GM19035 (cell line): Measurements from ENCODE around the gene FXR2.
"Not testable (repeated sequence)": the region's sequence is repeated elsewhere in the genome, so short reads cannot be mapped to it uniquely, and the experiment has no call there.

Experiments used
- ATAC-seq: cut with Tn5 transposase; IDR thresholded peaks from one replicate; pipeline ENCODE4 v1.9.1; 2021; ENCODE audit not compliant: unreplicated experiment

The FXR2 gene

DNA sequence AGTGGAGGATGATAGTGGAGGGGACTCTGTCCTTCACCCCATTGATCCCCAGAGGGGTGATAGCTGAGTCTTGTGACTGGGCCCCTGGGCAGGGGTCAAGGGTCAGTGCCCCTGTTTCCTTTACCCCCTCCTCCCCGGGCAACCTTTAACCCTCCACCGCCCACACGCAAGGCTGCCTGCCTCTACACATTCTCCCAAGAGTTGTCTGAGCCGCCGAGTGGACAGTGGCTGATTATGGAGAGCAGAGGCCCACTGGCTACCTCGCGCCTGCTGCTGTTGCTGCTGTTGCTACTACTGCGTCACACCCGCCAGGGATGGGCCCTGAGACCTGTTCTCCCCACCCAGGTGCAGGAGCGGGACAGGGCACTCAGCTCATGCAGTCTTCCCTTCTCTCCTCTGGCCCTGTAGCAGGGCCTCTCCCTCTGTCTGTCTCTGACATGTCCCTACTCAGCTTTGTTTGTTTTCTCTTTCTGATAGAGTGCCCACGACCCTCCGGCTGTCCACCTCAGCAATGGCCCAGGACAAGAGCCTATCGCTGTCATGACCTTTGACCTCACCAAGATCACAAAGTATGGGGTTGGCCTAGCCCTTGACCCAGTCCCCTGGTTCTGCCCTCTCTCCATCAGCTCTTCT is 15.4 kb upstream of the FXR2 start, which contains the start of gene SHBG:
Gene SHBG (plus strand): TSS at position 197 of the 633 bp plus-strand sequence. CDS start 38 bp downstream, at position 235.
- ATAC-seq: no peak

DNA sequence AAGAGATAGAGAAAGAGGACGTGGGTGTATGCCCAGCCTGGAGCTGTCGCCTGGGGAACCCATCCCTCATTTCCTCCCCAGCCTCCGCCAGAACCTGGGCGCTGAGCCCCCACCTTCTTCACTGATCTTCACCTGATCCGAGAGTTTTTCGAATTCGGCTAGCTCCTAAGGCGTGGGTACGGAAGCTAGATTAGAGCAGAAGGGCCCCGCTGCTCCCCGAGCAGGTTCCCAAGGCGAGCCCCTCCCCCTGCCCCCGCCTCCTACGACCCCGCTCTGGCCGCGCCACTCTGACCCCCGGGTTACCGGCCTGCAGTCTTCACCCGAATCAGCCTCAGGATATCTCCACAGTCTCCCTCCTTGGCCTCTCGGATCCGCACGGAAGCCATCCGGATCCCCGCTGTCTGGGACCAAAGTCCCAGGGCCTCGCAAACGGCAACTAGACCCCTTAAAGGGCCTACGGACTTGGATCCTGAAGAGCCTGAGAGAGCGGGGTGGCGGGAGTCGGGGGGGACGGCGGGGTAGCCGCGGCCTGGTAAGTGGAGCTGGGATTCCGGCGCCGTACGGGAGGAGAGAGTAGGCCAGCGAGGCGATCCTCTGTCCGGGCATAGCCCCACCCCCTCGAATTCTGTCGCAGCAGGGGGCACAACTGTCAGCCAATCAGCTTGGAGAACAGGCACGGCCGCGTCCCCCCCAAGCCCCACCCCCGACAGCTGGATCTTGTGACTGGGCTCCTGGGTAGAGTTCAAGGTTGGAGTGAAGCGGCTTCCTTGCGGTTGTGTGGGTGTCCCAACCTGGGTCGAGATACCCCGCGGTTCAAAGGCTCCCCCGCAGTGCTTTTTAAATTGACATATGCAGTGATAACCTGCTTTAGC is 12.8 kb upstream of the FXR2 start, which contains the start of gene SAT2:
Gene SAT2 (minus strand): TSS at position 572 of the 872 bp plus-strand sequence. CDS start 186 bp downstream, at position 386.
- ATAC-seq: peak; percentile 86

DNA sequence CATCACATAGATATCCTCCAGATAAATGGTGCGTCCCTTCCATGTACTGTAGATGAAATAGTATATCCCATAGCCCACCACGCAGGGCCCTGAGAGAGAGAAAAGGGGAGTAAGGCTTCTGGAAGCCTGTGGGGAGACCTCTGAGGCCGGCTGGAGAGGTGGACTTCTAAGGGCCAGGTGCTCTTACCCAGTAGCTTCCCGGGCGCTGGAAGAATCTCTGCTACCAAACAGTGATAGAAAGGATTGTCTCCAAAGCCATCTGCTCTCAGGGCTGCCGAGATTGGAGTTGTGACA is 12.2 kb upstream of the FXR2 start:
- ATAC-seq: peak; percentile 5

- no peak for ATAC-seq
Measured at GRCh38 chr17:7626307-7626706, 11.6 kb upstream of the FXR2 start.

DNA sequence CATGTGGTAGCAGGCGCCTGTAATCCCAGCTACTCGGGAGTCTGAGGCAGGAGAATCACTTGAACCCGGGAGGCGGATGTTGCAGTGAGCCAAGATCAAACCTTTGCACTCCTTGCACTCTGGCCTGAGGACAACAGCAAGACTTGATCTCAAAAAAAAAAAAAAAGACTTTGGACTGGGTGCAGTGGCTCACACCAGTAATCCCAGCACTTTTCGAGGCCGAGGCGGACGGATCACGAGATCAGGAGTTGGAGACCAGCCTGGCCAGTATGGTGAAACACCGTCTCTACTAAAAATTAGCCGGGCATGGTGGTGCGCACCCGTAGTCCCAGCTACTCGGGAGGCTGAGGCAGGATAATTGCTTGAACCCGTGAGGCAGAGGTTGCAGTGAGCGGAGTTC is 11.1 kb upstream of the FXR2 start:
- ATAC-seq: not testable (repeated sequence)

- ATAC-seq: no peak
Measured at GRCh38 chr17:7623661-7624060, 9.0 kb upstream of the FXR2 start.

- ATAC-seq: no peak
Measured at GRCh38 chr17:7620835-7621234, 6.1 kb upstream of the FXR2 start.

- ATAC-seq: no peak
Measured at GRCh38 chr17:7618608-7619007, 3.9 kb upstream of the FXR2 start.

GRCh38 chr17:7615265-7615747 is 609 bp upstream of the FXR2 start:
- ATAC-seq: no peak

DNA sequence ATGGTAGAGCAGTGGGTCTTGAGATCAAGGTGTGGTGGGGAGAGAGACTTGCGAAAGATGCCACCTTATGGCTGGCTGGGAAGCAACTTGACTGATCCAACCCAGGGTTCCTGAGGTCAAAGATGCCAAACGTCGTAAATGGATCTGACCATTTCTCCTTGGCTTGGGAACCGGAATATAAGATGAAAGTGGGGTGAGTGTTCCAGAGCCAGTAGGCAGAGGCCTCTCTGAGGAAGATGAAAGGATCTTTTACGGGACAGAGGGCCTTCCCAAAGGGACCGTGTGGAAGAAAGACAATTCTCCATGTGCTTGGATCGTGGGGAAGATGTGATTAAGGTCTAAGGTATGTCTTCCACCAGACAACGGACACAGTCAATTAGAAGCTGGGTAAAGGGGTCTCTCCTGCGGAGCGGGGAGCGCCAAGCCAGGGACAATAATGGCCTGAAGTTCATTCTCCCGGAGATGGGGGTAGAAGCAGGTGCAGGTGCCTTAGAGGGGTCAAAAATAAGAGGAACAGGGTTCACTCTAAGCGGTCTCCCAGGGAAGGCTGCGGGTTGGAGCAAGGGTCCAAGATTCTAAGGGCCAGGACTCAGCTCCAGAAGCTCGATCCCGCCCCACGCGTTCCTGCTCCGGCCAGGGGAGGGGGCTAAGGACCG is 800 bp downstream of the FXR2 start:
- no peak for ATAC-seq

GRCh38 chr17:7612294-7612640 is 2.4 kb downstream of the FXR2 start:
- no peak for ATAC-seq

- ATAC-seq: no peak
Measured at GRCh38 chr17:7611635-7612293, 2.9 kb downstream of the FXR2 start.

DNA sequence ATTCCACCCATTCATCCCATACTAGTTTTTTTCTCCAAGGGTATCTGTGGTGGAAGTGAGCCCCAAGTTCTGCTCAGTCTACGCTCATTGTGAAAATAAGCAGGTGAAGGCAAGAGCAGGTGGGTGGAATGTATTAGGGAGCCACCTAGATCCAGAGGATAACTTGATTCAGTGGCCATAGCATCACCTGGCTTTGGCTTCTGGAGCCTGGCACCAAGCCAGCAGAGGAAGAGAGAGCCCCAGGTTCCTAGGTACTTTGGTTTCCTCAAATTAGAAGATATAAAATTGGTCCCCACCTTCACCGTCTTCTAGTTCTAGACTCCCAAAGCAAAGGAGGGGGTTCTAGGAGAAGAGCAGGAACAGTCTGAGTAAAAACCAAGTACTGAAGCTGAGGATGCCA is 4.1 kb downstream of the FXR2 start:
- ATAC-seq: no peak

- ATAC-seq: no peak
Measured at GRCh38 chr17:7606280-7606679, 8.4 kb downstream of the FXR2 start.

GRCh38 chr17:7597561-7597960 is 17.1 kb downstream of the FXR2 start:
- ATAC-seq: not testable (repeated sequence)

- ATAC-seq: no peak
Measured at GRCh38 chr17:7593296-7593695, 21.4 kb downstream of the FXR2 start.

DNA sequence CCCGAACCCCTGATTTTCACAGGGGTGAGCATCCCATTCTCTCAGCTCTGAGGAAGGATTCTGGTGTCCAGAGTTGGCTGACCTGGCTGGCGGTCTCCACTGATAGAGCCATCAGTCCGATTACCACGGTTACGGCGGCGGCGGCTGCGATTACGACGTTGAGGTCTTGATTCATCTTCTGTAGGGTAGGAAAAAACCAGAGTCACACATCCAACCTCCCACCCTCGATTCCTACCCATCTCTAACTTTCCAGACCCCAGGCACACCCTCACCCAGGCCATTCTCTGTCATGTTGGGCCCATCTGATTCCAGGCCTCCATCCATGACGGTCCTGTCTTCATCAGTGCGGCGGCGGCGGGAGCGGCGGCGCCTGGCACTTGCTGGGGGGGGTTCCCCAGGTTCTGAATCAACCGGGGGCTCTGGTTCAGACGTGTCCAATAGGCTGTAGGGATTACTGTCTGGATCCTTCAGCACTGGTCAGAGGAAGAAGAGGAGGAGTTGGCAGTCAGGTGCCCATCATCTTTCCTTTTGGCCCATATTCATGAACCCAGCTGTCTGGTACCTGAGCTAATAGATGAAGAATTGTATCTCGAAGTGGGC is 22.2 kb downstream of the FXR2 start:
- no peak for ATAC-seq

DNA sequence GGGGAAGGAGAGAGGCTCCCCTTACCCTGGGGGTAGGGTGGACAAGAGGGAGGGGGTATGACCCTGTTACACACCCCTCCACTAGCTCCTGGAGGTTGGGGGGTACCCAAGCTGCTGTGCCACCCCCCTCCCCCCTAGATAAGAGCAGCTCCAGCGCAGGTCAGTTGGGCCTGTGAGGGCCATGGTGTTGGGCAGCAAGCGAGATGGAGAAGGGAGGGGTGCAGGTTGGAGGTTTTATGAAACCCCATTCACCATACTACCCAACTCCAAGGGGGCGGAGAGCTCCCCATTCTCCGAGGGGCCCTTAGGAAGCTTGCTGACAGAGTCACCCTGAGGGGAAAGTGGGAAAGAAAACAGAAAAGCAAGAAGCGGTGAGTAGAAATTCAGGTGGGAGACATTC is 23.1 kb downstream of the FXR2 start:
- no peak for ATAC-seq

- no peak for ATAC-seq
Measured at GRCh38 chr17:7590743-7591142, 24.0 kb downstream of the FXR2 start.

- ATAC-seq: no peak
Measured at GRCh38 chr17:7589891-7590691, 24.6 kb downstream of the FXR2 start, which contains the start of gene SOX15. Gene SOX15 (minus strand): TSS chr17:7590094. CDS start chr17:7589676, 418 bp downstream.
